ENCODE measurements around the gene AREG.

GRCh38 chr4:74456849-74457395, 12.0 kb downstream of the AREG start:
- TF ChIP-seq CTCF (IDR thresholded peaks at IDR 0.05), result no peak
- no peak for TF ChIP-seq POLR2AphosphoS5 (IDR thresholded peaks at IDR 0.05)
- TF ChIP-seq POLR2A (IDR thresholded peaks at IDR 0.05), result no peak
- TF ChIP-seq EP300 (IDR thresholded peaks at IDR 0.05), result no peak

All from suprapubic skin (tissue), 4 donors.